GM21381 (cell line): Measurements from ENCODE around the gene CYP2W1.
"Not testable (repeated sequence)": the region's sequence is repeated elsewhere in the genome, so short reads cannot be mapped to it uniquely, and the experiment has no call there.

ENCODE experiments used
- ATAC-seq: cut with Tn5 transposase; IDR thresholded peaks from one replicate; pipeline ENCODE4 v1.9.1; 2021; ENCODE audit warnings: mild to moderate bottlenecking, moderate library complexity; ENCODE audit not compliant: unreplicated experiment

Gene CYP2W1

GRCh38 chr7:951881-952547 lies 31.0 kb upstream of the CYP2W1 start:
- no peak for ATAC-seq

GRCh38 chr7:952548-953441 lies 30.2 kb upstream of the CYP2W1 start:
- no peak for ATAC-seq

- ATAC-seq: peak; percentile 13
Observed at GRCh38 chr7:953547-954327, 29.2 kb upstream of the CYP2W1 start.

- peak; percentile 53 for ATAC-seq
Observed at GRCh38 chr7:954330-955238, 28.4 kb upstream of the CYP2W1 start, which contains the start of gene ADAP1. Gene ADAP1 (minus strand): TSS chr7:954680. CDS start chr7:954477, 203 bp downstream.

- ATAC-seq: no peak
Observed at GRCh38 chr7:956031-956430, 26.9 kb upstream of the CYP2W1 start.

GRCh38 chr7:957418-958220 lies 25.4 kb upstream of the CYP2W1 start:
- ATAC-seq: no peak

- no peak for ATAC-seq
Observed at GRCh38 chr7:958221-959200, 24.5 kb upstream of the CYP2W1 start.

- ATAC-seq: no peak
Observed at GRCh38 chr7:959271-959670, 23.7 kb upstream of the CYP2W1 start.

- not testable (repeated sequence) for ATAC-seq
Observed at GRCh38 chr7:959740-960139, 23.2 kb upstream of the CYP2W1 start.

GRCh38 chr7:960269-960871 lies 22.6 kb upstream of the CYP2W1 start:
- ATAC-seq: no peak

- not testable (repeated sequence) for ATAC-seq
Observed at GRCh38 chr7:960972-961371, 22.0 kb upstream of the CYP2W1 start.

- no peak for ATAC-seq
Observed at GRCh38 chr7:961546-962400, 21.2 kb upstream of the CYP2W1 start.

GRCh38 chr7:962401-963081 lies 20.4 kb upstream of the CYP2W1 start:
- ATAC-seq: no peak

- ATAC-seq: no peak
Observed at GRCh38 chr7:963236-964078, 19.5 kb upstream of the CYP2W1 start.

GRCh38 chr7:964401-965231 lies 18.4 kb upstream of the CYP2W1 start:
- ATAC-seq: no peak
